GM19239 (cell line): ENCODE measurements around the gene BICD2.
"Not testable (repeated sequence)": the region's sequence is repeated elsewhere in the genome, so short reads cannot be mapped to it uniquely, and the experiment has no call there.

Experiments
- DNase-seq: peaks from one replicate; pipeline ENCODE4 v3.0.0; 2011; ENCODE audit warnings: low spot score; ENCODE audit not compliant: insufficient read length
- FAIRE-seq: peaks from 2 replicates; lab custom pipeline; 2011; peaks lifted over from hg19 to GRCh38; lab: Jason Lieb, UNC

BICD2 gene

GRCh38 chr9:92764381-92764987 lies at the start of gene BICD2:
BICD2 (minus strand) TSS chr9:92764833; CDS start chr9:92764744, 89 bp downstream.
- FAIRE-seq (no peak), DNase-seq (no peak)

GRCh38 chr9:92809629-92810326 lies 45.1 kb upstream of the BICD2 start:
- FAIRE-seq, DNase-seq: not testable (repeated sequence)

GRCh38 chr9:92808726-92809451 lies 44.3 kb upstream of the BICD2 start:
- FAIRE-seq (no peak), DNase-seq (peak; percentile 40)

GRCh38 chr9:92807757-92808725 lies 43.4 kb upstream of the BICD2 start:
- DNase-seq (no peak), FAIRE-seq (no peak)

- DNase-seq: no peak
Measured at GRCh38 chr9:92807031-92807756, 42.6 kb upstream of the BICD2 start.

GRCh38 chr9:92804727-92805126 lies 40.1 kb upstream of the BICD2 start:
- DNase-seq (no peak), FAIRE-seq (no peak)

More at GRCh38 chr9:92807031-92807756, 42.6 kb upstream of the BICD2 start:
- FAIRE-seq: no peak

GRCh38 chr9:92798358-92798757 lies 33.7 kb upstream of the BICD2 start:
- no peak for DNase-seq
- no peak for FAIRE-seq

- not testable (repeated sequence) for FAIRE-seq, DNase-seq
Measured at GRCh38 chr9:92796337-92796804, 31.7 kb upstream of the BICD2 start.

GRCh38 chr9:92795598-92796336 lies 31.1 kb upstream of the BICD2 start:
- no peak for DNase-seq
- FAIRE-seq: no peak

GRCh38 chr9:92795000-92795399 lies 30.4 kb upstream of the BICD2 start:
- DNase-seq: no peak
- no peak for FAIRE-seq

GRCh38 chr9:92794426-92794825 lies 29.8 kb upstream of the BICD2 start:
- no peak for FAIRE-seq

GRCh38 chr9:92790542-92791527 lies 26.2 kb upstream of the BICD2 start:
- peak; percentile 90 for FAIRE-seq
- peak; percentile 53 for DNase-seq

More at GRCh38 chr9:92794426-92794825, 29.8 kb upstream of the BICD2 start:
- no peak for DNase-seq

- FAIRE-seq (no peak), DNase-seq (no peak)
Measured at GRCh38 chr9:92786298-92786697, 21.7 kb upstream of the BICD2 start.

- no peak for DNase-seq
- no peak for FAIRE-seq
Measured at GRCh38 chr9:92781899-92782298, 17.3 kb upstream of the BICD2 start.

GRCh38 chr9:92780206-92780605 lies 15.6 kb upstream of the BICD2 start:
- FAIRE-seq: no peak
- no peak for DNase-seq

GRCh38 chr9:92775466-92775865 lies 10.8 kb upstream of the BICD2 start:
- FAIRE-seq (no peak), DNase-seq (no peak)

GRCh38 chr9:92774274-92774673 lies 9.6 kb upstream of the BICD2 start:
- FAIRE-seq: no peak
- no peak for DNase-seq
